ENCODE results near the gene PAK6.

DNA sequence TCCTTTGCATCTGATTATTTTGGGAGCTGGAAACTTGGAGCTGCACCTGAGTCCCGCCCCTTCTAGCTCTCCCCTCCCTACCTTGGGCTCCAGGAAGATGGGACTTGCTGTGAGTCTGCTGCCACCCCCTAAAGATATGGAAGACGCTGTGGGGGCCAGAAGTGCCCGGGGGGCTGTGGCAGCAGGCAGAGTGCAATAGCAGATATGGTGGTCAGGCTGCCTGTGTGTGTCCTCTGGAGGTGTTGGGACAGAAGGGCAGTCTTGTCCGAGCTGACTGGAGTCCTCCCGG is 485 bp downstream of the PAK6 start:
- TF ChIP-seq POLR2A (IDR thresholded peaks at IDR 0.05; ENCODE audit: low read length) = no peak
- no peak for TF ChIP-seq GATA1 (IDR thresholded peaks at IDR 0.05; ENCODE audit: low read depth, low read length)

All from erythroblast (primary cell).